Natural killer cell (primary cell): ENCODE results near the gene MTO1. TPM values are rescaled to one million over a fixed set of nuclear protein-coding genes. Genes with fewer than 3 reads are reported as not detected.
"Not testable (repeated sequence)": the region's sequence is repeated elsewhere in the genome, so short reads cannot be mapped to it uniquely, and the experiment has no call there.

ENCODE experiments used
- ATAC-seq, 3 donors: fragments of 150-1000 bp in 2 of 3; fragments of 200-7000 bp in 1 of 3; cut with Tn5 transposase; 1 replicate in 1 of 3; 2 replicates in 2 of 3; pipeline ENCODE4 v1.10.0; 2021; ENCODE audit warnings: mild to moderate bottlenecking in 2 of 3, moderate library complexity in 2 of 3
- DNase-seq, 2 donors: peaks; one replicate each; pipeline versions ENCODE4 v3.0.0 to v3.0.0-alpha.2; 2013 to 2021; ENCODE audit warnings: mixed read lengths in 1 of 2
- H3K27ac ChIP-seq: one replicate; pipeline ENCODE4 v1.5.1; 2013; ENCODE audit warnings: mild to moderate bottlenecking, low read length
- H3K27me3 ChIP-seq: one replicate; pipeline ENCODE4 v1.6.1; 2013; ENCODE audit warnings: low read length; ENCODE audit not compliant: control insufficient read depth, insufficient read depth
- H3K36me3 ChIP-seq: one replicate; pipeline ENCODE4 v1.6.1; 2013; ENCODE audit warnings: low read length; ENCODE audit not compliant: control insufficient read depth, insufficient read depth
- H3K4me1 ChIP-seq: one replicate; pipeline ENCODE4 v1.6.1; 2013; ENCODE audit warnings: low read length; ENCODE audit not compliant: control insufficient read depth, insufficient read depth
- H3K4me3 ChIP-seq: one replicate; pipeline ENCODE4 v1.5.1; 2013; ENCODE audit warnings: low read length
- H3K9me3 ChIP-seq: one replicate; pipeline ENCODE4 v1.6.1; 2013; ENCODE audit warnings: low read length; ENCODE audit not compliant: control insufficient read depth, insufficient read depth
- H3K27ac Mint-ChIP-seq, 2 donors: one replicate each; pipeline ENCODE4 v1.8.0; 2022; ENCODE audit warnings: mild to moderate bottlenecking in 2 of 2, mixed read lengths in 2 of 2, moderate library complexity in 1 of 2
- H3K27me3 Mint-ChIP-seq, 2 donors: one replicate each; pipeline ENCODE4 v1.8.0; 2022; ENCODE audit warnings: low read depth in 2 of 2, mixed read lengths in 2 of 2
- H3K36me3 Mint-ChIP-seq: one replicate; pipeline ENCODE4 v1.8.0; 2022; ENCODE audit warnings: mixed read lengths
- H3K4me1 Mint-ChIP-seq, 2 donors: one replicate each; pipeline ENCODE4 v1.8.0; 2022; ENCODE audit warnings: mixed read lengths in 2 of 2
- H3K4me3 Mint-ChIP-seq: one replicate; pipeline ENCODE4 v1.8.0; 2022; ENCODE audit warnings: mild to moderate bottlenecking, moderate library complexity, mixed read lengths
- H3K9me3 Mint-ChIP-seq, 2 donors: one replicate each; pipeline ENCODE4 v1.8.0; 2022; ENCODE audit warnings: mixed read lengths in 2 of 2
- WGBS: methylation state at CpG from one replicate; pipeline ENCODE4 v1.1.7; 2013; ENCODE audit warnings: missing lambda C conversion rate; ENCODE audit not compliant: insufficient coverage; 5-methylcytosine and 5-hydroxymethylcytosine counted together
- intact Hi-C: fragments of 100-400 bp; cut with micrococcal nuclease; formaldehyde crosslinking; loops from one replicate; pipeline ENCODE4 v1.14.2; 2022
- total RNA-seq, 4 donors: library from RNA; stranded (reverse); fragments of 120-200 nt in 1 of 4; gene quantifications; one replicate each; pipeline versions ENCODE4 v1.2.3 to v1.2.4, GENCODE V29; 2013 to 2022
- TF ChIP-seq, protein P1 (sequence below): fragments of 200-600 bp; IDR thresholded peaks from one replicate; pipeline ENCODE4 v1.8.0; 2022; ENCODE audit warnings: antibody characterized with exemption

The MTO1 gene
- total RNA-seq, 3 donors from 2014 or later (not counting 1 experiment from before 2014, with no cell fraction given), result 37.8 to 46.1 (median 41.3) TPM

DNA sequence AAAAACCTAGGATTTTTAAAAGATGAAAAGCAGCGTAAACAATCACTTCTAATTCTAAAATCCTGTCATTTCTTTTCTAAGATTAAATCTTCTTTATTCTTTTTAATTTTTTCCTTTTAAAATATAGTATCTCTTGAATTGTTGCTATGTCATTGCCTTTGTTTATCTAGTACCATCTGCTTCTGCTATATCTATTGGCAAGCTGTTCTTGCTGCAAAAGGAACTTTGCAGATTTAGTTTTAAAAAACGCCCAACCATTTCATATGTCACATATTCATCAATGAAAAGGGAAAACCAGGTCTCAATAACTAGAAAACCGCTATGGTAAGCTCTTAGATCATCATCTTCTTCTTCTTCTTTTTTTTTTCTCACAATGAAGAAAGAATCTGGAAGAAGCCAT, 70.8 kb downstream of the MTO1 start:
- intact Hi-C loops, result no loop called here
- DNase-seq (no peak), ATAC-seq (no peak)
- WGBS, result 88% methylated on average over 2 of the region's 3 CpGs
- TF ChIP-seq, protein P1, sequence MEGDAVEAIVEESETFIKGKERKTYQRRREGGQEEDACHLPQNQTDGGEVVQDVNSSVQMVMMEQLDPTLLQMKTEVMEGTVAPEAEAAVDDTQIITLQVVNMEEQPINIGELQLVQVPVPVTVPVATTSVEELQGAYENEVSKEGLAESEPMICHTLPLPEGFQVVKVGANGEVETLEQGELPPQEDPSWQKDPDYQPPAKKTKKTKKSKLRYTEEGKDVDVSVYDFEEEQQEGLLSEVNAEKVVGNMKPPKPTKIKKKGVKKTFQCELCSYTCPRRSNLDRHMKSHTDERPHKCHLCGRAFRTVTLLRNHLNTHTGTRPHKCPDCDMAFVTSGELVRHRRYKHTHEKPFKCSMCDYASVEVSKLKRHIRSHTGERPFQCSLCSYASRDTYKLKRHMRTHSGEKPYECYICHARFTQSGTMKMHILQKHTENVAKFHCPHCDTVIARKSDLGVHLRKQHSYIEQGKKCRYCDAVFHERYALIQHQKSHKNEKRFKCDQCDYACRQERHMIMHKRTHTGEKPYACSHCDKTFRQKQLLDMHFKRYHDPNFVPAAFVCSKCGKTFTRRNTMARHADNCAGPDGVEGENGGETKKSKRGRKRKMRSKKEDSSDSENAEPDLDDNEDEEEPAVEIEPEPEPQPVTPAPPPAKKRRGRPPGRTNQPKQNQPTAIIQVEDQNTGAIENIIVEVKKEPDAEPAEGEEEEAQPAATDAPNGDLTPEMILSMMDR, result no peak
- H3K9me3 ChIP-seq, result no peaks in the 10 kb centered on the region
- Mint-ChIP-seq H3K27me3 (peaks cover 4 to 5% of the 10 kb centered on the region in 2 donors), H3K9me3 (no peaks in the 10 kb centered on the region), H3K4me1 (no peaks in the 10 kb centered on the region), H3K36me3 (no peaks in the 10 kb centered on the region), H3K4me3 (no peak overlapping the region), H3K27ac (no peak overlapping the region)
- no peaks in the 10 kb centered on the region for H3K27me3 ChIP-seq
- no peaks in the 10 kb centered on the region for H3K4me1 ChIP-seq
- no peak overlapping the region for H3K27ac ChIP-seq
- H3K36me3 ChIP-seq, result no peaks in the 10 kb centered on the region
- H3K4me3 ChIP-seq, result no peak overlapping the region

DNA sequence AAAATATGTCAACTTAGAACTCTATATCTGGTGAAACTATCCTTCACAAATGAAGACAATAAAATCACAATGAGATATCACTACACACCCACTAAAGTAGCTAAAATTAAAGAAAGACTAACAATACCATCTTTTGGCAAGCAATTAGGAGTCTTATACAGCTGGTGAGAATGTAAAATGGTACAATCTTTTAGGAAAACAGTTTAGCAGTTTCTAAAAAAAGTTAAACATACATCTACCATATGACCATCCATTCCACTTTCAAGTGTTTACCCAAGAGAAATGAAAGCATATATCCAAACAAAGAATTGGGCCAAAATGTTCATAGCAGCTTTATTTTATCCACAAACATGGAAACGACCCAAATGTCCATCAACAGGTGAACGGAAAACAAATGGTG, 73.1 kb downstream of the MTO1 start:
- TF ChIP-seq, protein P1, result no peak
- no peak for ATAC-seq
- intact Hi-C loops, result no loop called here
- H3K27ac Mint-ChIP-seq, result no peak overlapping the region
- Histone ChIP-seq H3K9me3 (no peaks in the 10 kb centered on the region), H3K27me3 (no peaks in the 10 kb centered on the region), H3K4me3 (no peak overlapping the region), H3K36me3 (no peaks in the 10 kb centered on the region), H3K4me1 (no peaks in the 10 kb centered on the region), H3K27ac (no peak overlapping the region)
- no peaks in the 10 kb centered on the region for H3K4me1 Mint-ChIP-seq
- H3K27me3 Mint-ChIP-seq, result no peaks in the 10 kb centered on the region
- H3K36me3 Mint-ChIP-seq, result no peaks in the 10 kb centered on the region
- H3K9me3 Mint-ChIP-seq, result no peaks in the 10 kb centered on the region
- no peak overlapping the region for H3K4me3 Mint-ChIP-seq
- DNase-seq, result no peak
- WGBS, result 95% methylated on average over 2 of the region's 2 CpGs

DNA sequence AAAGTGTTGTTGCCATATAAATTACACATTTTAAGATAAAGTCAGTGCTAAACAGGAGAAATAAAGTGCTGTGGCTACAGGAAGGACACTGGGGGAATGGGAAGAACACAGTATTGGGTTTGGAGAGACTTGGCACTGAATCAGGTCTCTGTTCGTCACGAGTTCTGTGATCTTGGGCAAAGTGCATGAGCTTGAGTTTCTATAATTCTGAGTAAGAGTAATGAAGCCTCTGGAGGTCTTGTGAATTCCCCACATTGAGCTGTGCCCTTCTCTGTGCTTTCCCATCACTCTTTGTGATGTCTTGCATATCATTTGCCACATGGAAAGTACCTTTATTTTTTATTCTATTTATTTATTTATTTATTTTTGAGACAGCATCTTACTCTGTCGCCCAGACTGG, 76.1 kb downstream of the MTO1 start:
- ATAC-seq, result no peak
- H3K36me3 Mint-ChIP-seq, result no peaks in the 10 kb centered on the region
- DNase-seq, result no peak
- Histone ChIP-seq H3K27me3 (no peaks in the 10 kb centered on the region), H3K36me3 (no peaks in the 10 kb centered on the region), H3K27ac (no peak overlapping the region), H3K9me3 (no peaks in the 10 kb centered on the region), H3K4me3 (no peak overlapping the region), H3K4me1 (no peaks in the 10 kb centered on the region)
- H3K27ac Mint-ChIP-seq, result no peak overlapping the region
- WGBS, result 74% methylated on average over 3 of the region's 3 CpGs
- H3K27me3 Mint-ChIP-seq, result no peaks in the 10 kb centered on the region
- H3K4me1 Mint-ChIP-seq, result no peaks in the 10 kb centered on the region
- intact Hi-C loops, result no loop called here
- no peaks in the 10 kb centered on the region for H3K9me3 Mint-ChIP-seq
- TF ChIP-seq, protein P1, result no peak
- no peak overlapping the region for H3K4me3 Mint-ChIP-seq

DNA sequence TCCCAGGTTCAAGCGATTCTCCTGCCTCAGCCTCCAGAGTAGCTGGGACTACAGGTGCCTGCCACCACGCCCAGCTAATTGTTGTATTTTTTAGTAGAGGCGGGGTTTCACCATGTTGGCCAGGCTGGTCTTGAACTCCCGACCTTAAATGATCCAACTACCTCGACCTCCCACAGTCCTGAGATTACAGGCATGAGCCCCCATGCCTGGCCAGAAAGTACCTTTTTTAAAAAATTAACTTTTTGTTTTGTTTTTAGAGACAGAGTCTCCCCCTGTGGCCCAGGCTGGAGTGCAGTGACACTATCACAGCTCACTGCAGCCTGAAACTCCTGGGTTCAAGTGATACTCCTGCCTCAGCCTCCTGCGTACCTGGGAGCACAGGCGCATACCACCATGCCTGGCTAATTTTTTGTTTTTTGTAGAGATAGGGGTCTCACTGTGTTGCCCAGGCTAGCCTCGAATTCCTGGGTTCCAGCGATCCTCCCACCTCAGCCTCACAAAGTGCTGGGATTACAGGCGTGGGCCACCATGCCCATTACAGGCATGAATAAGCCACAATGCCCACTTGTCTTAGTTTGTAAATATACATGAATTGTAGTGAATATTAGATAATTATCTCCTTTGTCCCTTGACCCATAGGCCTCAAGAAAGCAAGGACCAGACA, 76.7 kb downstream of the MTO1 start:
- intact Hi-C loops, result no loop called here
- no peaks in the 10 kb centered on the region for H3K36me3 Mint-ChIP-seq
- H3K9me3 Mint-ChIP-seq, result no peaks in the 10 kb centered on the region
- TF ChIP-seq, protein P1, result no peak
- no peaks in the 10 kb centered on the region for H3K9me3 ChIP-seq
- no peak overlapping the region for H3K4me3 Mint-ChIP-seq
- 72% methylated on average over 7 of the region's 10 CpGs for whole genome bisulfite sequencing
- H3K27ac ChIP-seq, result no peak overlapping the region
- H3K4me1 Mint-ChIP-seq, result no peaks in the 10 kb centered on the region
- H3K4me1 ChIP-seq, result no peaks in the 10 kb centered on the region
- no peaks in the 10 kb centered on the region for H3K27me3 Mint-ChIP-seq
- ATAC-seq (no peak), DNase-seq (no peak)
- H3K27me3 ChIP-seq, result no peaks in the 10 kb centered on the region
- H3K4me3 ChIP-seq, result no peak overlapping the region
- no peaks in the 10 kb centered on the region for H3K36me3 ChIP-seq
- H3K27ac Mint-ChIP-seq, result no peak overlapping the region

DNA sequence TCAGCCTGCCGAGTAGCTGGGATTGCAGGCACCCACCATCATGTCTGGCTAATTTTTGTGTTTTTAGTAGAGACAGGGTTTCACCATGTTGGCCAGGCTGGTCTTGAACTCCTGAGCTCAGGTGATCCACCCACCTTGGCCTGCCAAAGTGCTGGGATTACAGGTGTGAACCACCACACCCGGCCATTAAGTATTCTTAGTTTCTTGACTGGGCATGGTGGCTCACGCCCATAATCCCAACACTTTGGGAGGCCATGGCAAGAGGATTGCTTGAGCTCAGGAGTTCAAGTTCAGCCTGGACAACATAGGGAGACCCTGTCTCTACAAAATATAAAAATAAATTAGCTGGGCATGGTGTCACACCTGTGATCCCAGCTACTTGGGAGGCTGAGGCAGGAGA, 80.9 kb downstream of the MTO1 start:
- H3K4me1 ChIP-seq, H3K9me3 ChIP-seq, H3K36me3 Mint-ChIP-seq, intact Hi-C loops, H3K4me1 Mint-ChIP-seq, H3K9me3 Mint-ChIP-seq, H3K27me3 ChIP-seq, H3K27ac Mint-ChIP-seq, DNase-seq, H3K36me3 ChIP-seq, H3K4me3 ChIP-seq, H3K4me3 Mint-ChIP-seq, ATAC-seq, H3K27ac ChIP-seq, H3K27me3 Mint-ChIP-seq: not testable (repeated sequence)
- WGBS, result 93% methylated on average over 3 of the region's 3 CpGs
